HFF-Myc (cell line): ENCODE data around the gene UBE4A.

ENCODE experiments used
- DNase-seq: peaks from one replicate; pipeline ENCODE4 v3.0.0-alpha.2; 2011; ENCODE audit warnings: low read depth; ENCODE audit errors: extremely low read depth
- H3K4me3 ChIP-seq: replicated peaks from 2 replicates; pipeline ENCODE4 v1.5.1; 2011; ENCODE audit warnings: low read depth, mild to moderate bottlenecking, control low read depth, low read length
- CTCF ChIP-seq: IDR thresholded peaks from 2 replicates; pipeline ENCODE4 v1.5.1; 2012; ENCODE audit warnings: mild to moderate bottlenecking, low read depth, low read length, control low read depth; ENCODE audit errors: missing control alignments

The UBE4A gene

GRCh38 chr11:118322721-118323120 lies 36.7 kb upstream of the UBE4A start:
- no peak overlapping the region for H3K4me3 ChIP-seq
- DNase-seq: no peak
- no peak for TF ChIP-seq CTCF

GRCh38 chr11:118325283-118325682 lies 34.1 kb upstream of the UBE4A start:
- no peak for DNase-seq
- no peak for TF ChIP-seq CTCF

GRCh38 chr11:118328745-118329144 lies 30.7 kb upstream of the UBE4A start:
- no peak for TF ChIP-seq CTCF
- no peak overlapping the region for H3K4me3 ChIP-seq
- DNase-seq: no peak

More at GRCh38 chr11:118325283-118325682, 34.1 kb upstream of the UBE4A start:
- no peak overlapping the region for H3K4me3 ChIP-seq

- DNase-seq: no peak
- TF ChIP-seq CTCF: no peak
- no peak overlapping the region for H3K4me3 ChIP-seq
Observed at GRCh38 chr11:118334745-118335144, 24.7 kb upstream of the UBE4A start.

GRCh38 chr11:118338637-118339061 lies 20.8 kb upstream of the UBE4A start:
- DNase-seq: no peak
- no peak for TF ChIP-seq CTCF
- no peak overlapping the region for H3K4me3 ChIP-seq

- TF ChIP-seq CTCF: no peak
- H3K4me3 ChIP-seq: no peak overlapping the region
- no peak for DNase-seq
Observed at GRCh38 chr11:118339281-118339961, 20.0 kb upstream of the UBE4A start.

- DNase-seq: no peak
- no peak for TF ChIP-seq CTCF
- no peak overlapping the region for H3K4me3 ChIP-seq
Observed at GRCh38 chr11:118340449-118340848, 19.0 kb upstream of the UBE4A start.
